Heart left ventricle (tissue), 13 donors: Measurements from ENCODE around the gene POLR1A.

Source experiments
- POLR2A ChIP-seq, 2 donors: fragments of 450-650 bp; IDR thresholded peaks; one replicate each; pipeline ENCODE4 v1.6.1; 2017; ENCODE audit warnings: antibody characterized with exemption in 2 of 2, mild to moderate bottlenecking in 2 of 2, moderate library complexity in 2 of 2
- TF ChIP-seq, protein P1 (sequence below), 12 donors: fragments of 200-600 bp; sonication (generic) in 4 of 12; IDR thresholded peaks; one replicate each; pipeline versions ENCODE4 v1.5.0 to v1.8.0; 2018 to 2022; ENCODE audit warnings: antibody characterized with exemption in 12 of 12, mild to moderate bottlenecking in 5 of 12
- donor health status: ischemic (EF 13 %, LVEDD 7.1; RV severe dilation, severe dysfunction).
- donor health status: DM: no; HTN: yes; CAD: no.
- donor health status: DM: no; HTN: no; CAD: no.
- donor health status: ischemic (EF 25% LVEDD 6.9; RV normal size, moderate dysfunction).
- donor health status: ischemic (EF 25% LVEDD 5.7; RV mildly dilated, moderate dysfunction).
- donor health status: ischemic (EF 35%, LVEDD 5.7; RV mildly dilated, moderate dysfunction).
- donor health status: nonischemic (EF 11% LVEDD 7.7; RV severe dilation, severe dysfunction).
- donor health status: DM: yes; HTN: yes; CAD: no.
- donor health status: PGD.
- donor health status: ischemic (EF 29% LVEDD 5.4; RV normal size, mild dysfunction).
- donor health status: nonischemic (EF 23%, LVEDD 6.1; RV moderate dilation, normal function).

DNA sequence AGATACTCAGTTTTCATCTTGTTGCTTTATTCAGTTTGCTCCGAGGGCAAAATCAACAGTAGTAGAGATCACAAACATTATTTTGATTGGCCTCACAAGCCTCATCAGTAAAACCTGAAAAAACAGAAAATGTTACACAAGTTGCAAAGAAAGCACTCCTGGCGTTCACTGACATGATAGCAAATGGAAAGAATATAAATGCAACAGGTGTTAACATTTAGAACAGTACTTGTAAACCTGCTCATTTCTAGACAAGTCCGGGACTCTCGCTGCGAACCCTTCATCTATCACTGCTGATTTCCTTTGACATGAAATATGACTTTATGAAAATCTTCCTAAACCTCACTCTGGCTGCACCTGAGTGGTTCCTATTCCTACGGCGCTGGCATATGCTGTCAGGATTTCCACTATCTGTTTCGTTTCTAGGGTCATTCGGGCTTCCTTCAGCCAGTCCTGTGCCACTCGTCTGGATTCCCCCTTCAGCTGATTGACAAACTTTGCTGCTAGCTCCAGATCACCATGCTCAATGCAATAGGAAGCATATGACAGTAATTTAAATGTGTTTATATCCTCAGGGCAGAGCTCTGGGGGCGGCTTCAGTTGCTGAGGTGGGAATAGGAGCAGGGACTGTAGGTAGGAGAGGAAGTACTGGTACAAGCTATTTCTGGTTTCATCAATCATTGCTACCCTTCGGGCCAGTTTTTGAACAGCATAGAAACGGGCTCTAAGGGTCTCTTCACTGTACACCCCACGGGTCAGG, 38.4 kb upstream of the POLR1A start:
- TF ChIP-seq, protein P1, sequence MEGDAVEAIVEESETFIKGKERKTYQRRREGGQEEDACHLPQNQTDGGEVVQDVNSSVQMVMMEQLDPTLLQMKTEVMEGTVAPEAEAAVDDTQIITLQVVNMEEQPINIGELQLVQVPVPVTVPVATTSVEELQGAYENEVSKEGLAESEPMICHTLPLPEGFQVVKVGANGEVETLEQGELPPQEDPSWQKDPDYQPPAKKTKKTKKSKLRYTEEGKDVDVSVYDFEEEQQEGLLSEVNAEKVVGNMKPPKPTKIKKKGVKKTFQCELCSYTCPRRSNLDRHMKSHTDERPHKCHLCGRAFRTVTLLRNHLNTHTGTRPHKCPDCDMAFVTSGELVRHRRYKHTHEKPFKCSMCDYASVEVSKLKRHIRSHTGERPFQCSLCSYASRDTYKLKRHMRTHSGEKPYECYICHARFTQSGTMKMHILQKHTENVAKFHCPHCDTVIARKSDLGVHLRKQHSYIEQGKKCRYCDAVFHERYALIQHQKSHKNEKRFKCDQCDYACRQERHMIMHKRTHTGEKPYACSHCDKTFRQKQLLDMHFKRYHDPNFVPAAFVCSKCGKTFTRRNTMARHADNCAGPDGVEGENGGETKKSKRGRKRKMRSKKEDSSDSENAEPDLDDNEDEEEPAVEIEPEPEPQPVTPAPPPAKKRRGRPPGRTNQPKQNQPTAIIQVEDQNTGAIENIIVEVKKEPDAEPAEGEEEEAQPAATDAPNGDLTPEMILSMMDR (IDR thresholded peaks at IDR 0.05): no peak
- TF ChIP-seq POLR2A (IDR thresholded peaks at IDR 0.05): no peak
